GM18520 (cell line): ENCODE data around the gene COQ3.

ENCODE experiments used
- ATAC-seq: cut with Tn5 transposase; IDR thresholded peaks from one replicate; pipeline ENCODE4 v1.9.1; 2021; ENCODE audit not compliant: unreplicated experiment

COQ3 gene

GRCh38 chr6:99334526-99335127 is 59.4 kb downstream of the COQ3 start:
- no peak for ATAC-seq

GRCh38 chr6:99333068-99333467 is 60.9 kb downstream of the COQ3 start:
- peak; percentile 82 for ATAC-seq

- no peak for ATAC-seq
Measured at GRCh38 chr6:99331531-99331930, 62.5 kb downstream of the COQ3 start.

DNA sequence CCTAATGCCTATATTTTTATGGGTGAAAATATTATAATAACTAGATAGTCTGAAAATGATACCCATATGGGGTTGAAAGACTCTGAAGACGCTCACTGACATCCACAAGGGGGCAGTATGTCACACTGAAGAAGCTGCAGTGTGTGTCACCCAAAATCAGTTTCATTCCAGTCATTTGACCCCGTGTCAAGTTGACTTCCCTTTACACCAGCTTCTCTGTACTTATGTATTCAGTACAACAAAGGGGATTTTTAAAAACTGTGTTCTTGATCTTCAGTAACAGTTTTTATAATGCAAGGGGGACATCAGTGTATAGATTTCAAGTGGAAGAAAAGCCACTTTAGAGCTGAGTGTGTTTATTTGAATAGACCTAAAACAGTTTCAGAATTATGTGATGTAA is 63.8 kb downstream of the COQ3 start:
- ATAC-seq = peak; percentile 69

DNA sequence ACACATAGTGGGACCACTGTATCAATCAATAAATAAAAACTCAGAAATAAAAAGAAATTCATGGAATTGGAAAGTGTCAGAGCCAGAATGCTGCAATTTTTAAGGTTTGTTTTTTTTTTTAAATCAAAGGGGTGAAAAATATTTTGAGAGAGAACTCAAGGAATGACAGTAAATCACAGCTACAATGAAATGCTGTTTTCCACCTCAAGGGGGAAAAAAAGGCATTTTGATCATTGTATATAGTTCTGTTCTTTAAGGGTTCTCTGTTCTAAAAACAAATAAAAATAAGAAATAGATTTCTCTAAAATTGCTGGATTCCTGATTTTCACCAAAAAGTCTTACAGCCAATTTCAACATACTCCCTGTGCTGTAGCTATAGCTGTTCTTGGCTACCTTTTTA is 69.0 kb downstream of the COQ3 start:
- no peak for ATAC-seq
